ENCODE results near the gene CFI. TPM values are rescaled to one million over a fixed set of nuclear protein-coding genes. Genes with fewer than 3 reads are reported as not detected.

CFI gene
- total RNA-seq, 4 donors from 2014 or later: 2.0 to 10.1 (median 3.7) TPM; not detected in 1

GRCh38 chr4:109699553-109700225 is 102.1 kb downstream of the CFI start:
- TF ChIP-seq EP300 (IDR thresholded peaks at IDR 0.05) (no peak), CTCF (IDR thresholded peaks at IDR 0.05) (no peak), POLR2AphosphoS5 (IDR thresholded peaks at IDR 0.05) (no peak)
- 49% methylated on average over 8 of the region's 8 CpGs for WGBS
- Histone ChIP-seq H3K27ac (no peak overlapping the region), H3K4me3 (no peak overlapping the region), H3K4me1 (peaks cover 37% of the 10 kb centered on the region), H3K27me3 (no peaks in the 10 kb centered on the region), H3K36me3 (peaks cover 10% of the 10 kb centered on the region), H3K9me3 (no peaks in the 10 kb centered on the region)
- no peak for DNase-seq (ENCODE audit: low spot score in 2 of 2)

GRCh38 chr4:109698656-109699055 is 103.1 kb downstream of the CFI start:
- WGBS: 100% methylated on average over 1 of the region's 1 CpG
- H3K27ac ChIP-seq: no peak overlapping the region
- no peak for DNase-seq (ENCODE audit: low spot score in 2 of 2)
- no peaks in the 10 kb centered on the region for H3K27me3 ChIP-seq
- TF ChIP-seq CTCF (IDR thresholded peaks at IDR 0.05): no peak
- no peak for TF ChIP-seq POLR2AphosphoS5 (IDR thresholded peaks at IDR 0.05)
- no peak for TF ChIP-seq POLR2A (IDR thresholded peaks at IDR 0.05)
- no peak for TF ChIP-seq EP300 (IDR thresholded peaks at IDR 0.05)
- H3K9me3 ChIP-seq: no peaks in the 10 kb centered on the region
- H3K4me3 ChIP-seq: no peak overlapping the region
- peaks cover 19% of the 10 kb centered on the region for H3K36me3 ChIP-seq
- peaks cover 34% of the 10 kb centered on the region for H3K4me1 ChIP-seq

- no peaks in the 10 kb centered on the region for H3K9me3 ChIP-seq
- no peaks in the 10 kb centered on the region for H3K4me1 ChIP-seq
- no peaks in the 10 kb centered on the region for H3K27me3 ChIP-seq
- DNase-seq (ENCODE audit: low spot score in 2 of 2): no peak
- 94% methylated on average over 1 of the region's 1 CpG for WGBS
- H3K27ac ChIP-seq: no peak overlapping the region
- H3K4me3 ChIP-seq: no peak overlapping the region
- H3K36me3 ChIP-seq: peaks cover 62% of the 10 kb centered on the region
- no peak for TF ChIP-seq POLR2A (IDR thresholded peaks at IDR 0.05)
- no peak for TF ChIP-seq CTCF (IDR thresholded peaks at IDR 0.05)
- no peak for TF ChIP-seq POLR2AphosphoS5 (IDR thresholded peaks at IDR 0.05)
- TF ChIP-seq EP300 (IDR thresholded peaks at IDR 0.05): no peak
Measured at GRCh38 chr4:109691411-109691920, 110.3 kb downstream of the CFI start.

Other genes starting within 250 kb of the CFI start
- gene MCUB, start 241.8 kb downstream of the CFI start, total RNA-seq: 10 to 100 TPM; 30.4 to 68.4 (median 44.6) TPM
- 10 to 100 TPM; 18.4 to 30.5 (median 20.3) TPM for gene CASP6, start 98.6 kb downstream of the CFI start, total RNA-seq
- 10 to 100 TPM; 15.6 to 33.2 (median 20.5) TPM for gene PLA2G12A, start 71.9 kb downstream of the CFI start, total RNA-seq
- 10 to 100 TPM in 2 of 4 donors, 1 to 10 TPM in 2; 5.9 to 15.4 (median 12.0) TPM for gene GAR1, start 13.8 kb upstream of the CFI start, total RNA-seq
- 1 to 10 TPM in 1 of 4 donors, under 1 TPM in 1, not detected in 2; 0.78 to 1.2 TPM for gene RRH, start 26.0 kb upstream of the CFI start, total RNA-seq
- 1 to 10 TPM in 1 of 4 donors, under 1 TPM in 2, not detected in 1; 0.15 to 2.2 (median 0.38) TPM for gene LRIT3, start 46.1 kb upstream of the CFI start, total RNA-seq
- 10 to 100 TPM in 1 of 4 donors, 1 to 10 TPM in 3; 1.1 to 20.3 (median 2.9) TPM for gene EGF, start 110.9 kb upstream of the CFI start, total RNA-seq

All from suprapubic skin (tissue), 4 donors.